Panc1 (cell line): ENCODE data around the gene CACNA1C. TPM values are rescaled to one million over a fixed set of nuclear protein-coding genes. Genes with fewer than 3 reads are reported as not detected.

Source experiments
- ATAC-seq: fragments of 200-7000 bp; cut with Tn5 transposase; 2 replicates; pipeline ENCODE4 v1.9.1; 2020; ENCODE audit warnings: mild to moderate bottlenecking, moderate library complexity
- BruUV-seq: library from RNA; stranded (reverse); fragments of 400-500 nt; replicated peaks from 2 replicates; lab custom pipeline; 2021; lab: Mats Ljungman, UMichigan
- CTCF ChIA-PET: fragments of 300-600 bp; sonication (Branson Sonifier 250); formaldehyde crosslinking; loops from one replicate; lab custom pipeline; 2022; ENCODE audit warnings: antibody characterized with exemption; lab: Charles Lee
- POLR2A ChIA-PET: fragments of 300-600 bp; sonication (Branson Sonifier 250); formaldehyde crosslinking; loops from one replicate; lab custom pipeline; 2022; ENCODE audit warnings: antibody characterized with exemption; lab: Charles Lee
- DNase-seq: peaks from one replicate; pipeline ENCODE4 v3.0.0-alpha.2; 2010; ENCODE audit warnings: low read depth, low spot score
- H3K27ac ChIP-seq: 2 replicates; pipeline ENCODE4 v1.5.1; 2011; ENCODE audit warnings: mild to moderate bottlenecking, low read length, inconsistent platforms
- H3K27me3 ChIP-seq: fragments of 200-500 bp; sonication (Bioruptor generic); 2 replicates; pipeline ENCODE4 v1.6.0; 2014; ENCODE audit warnings: low read length, inconsistent platforms; ENCODE audit not compliant: control insufficient read depth, insufficient read depth
- H3K36me3 ChIP-seq: fragments of 200-500 bp; sonication (Bioruptor generic); 2 replicates; pipeline ENCODE4 v1.5.1; 2014; ENCODE audit warnings: inconsistent platforms, mild to moderate bottlenecking, low read length, moderate library complexity; ENCODE audit not compliant: control insufficient read depth, insufficient read depth
- H3K4me1 ChIP-seq: 2 replicates; pipeline ENCODE4 v1.5.1; 2011; ENCODE audit warnings: inconsistent platforms, mild to moderate bottlenecking, low read length, moderate library complexity; ENCODE audit not compliant: control insufficient read depth, insufficient read depth
- H3K4me3 ChIP-seq, 2 experiments: 2 replicates each; pipeline ENCODE4 v1.5.1; 2011 to 2012; ENCODE audit warnings: low read depth in 2 of 2, low read length in 2 of 2, mild to moderate bottlenecking in 2 of 2, inconsistent platforms in 1 of 2, moderate library complexity in 1 of 2
- H3K9me3 ChIP-seq: fragments of 200-500 bp; sonication (Bioruptor generic); 2 replicates; pipeline ENCODE4 v1.5.1; 2014; ENCODE audit warnings: low read depth, mild to moderate bottlenecking, inconsistent platforms, low read length, moderate library complexity; ENCODE audit not compliant: control insufficient read depth, insufficient read depth
- POLR2AphosphoS5 ChIP-seq: IDR thresholded peaks from 2 replicates; pipeline ENCODE4 v1.6.1; 2012; ENCODE audit warnings: mild to moderate bottlenecking, low read depth, low read length, moderate library complexity
- REST ChIP-seq, 2 experiments: IDR thresholded peaks; 2 replicates each; pipeline ENCODE4 v1.6.1; 2011 to 2012; ENCODE audit warnings: low read depth in 2 of 2, control low read depth in 1 of 2, low read length in 1 of 2, mild to moderate bottlenecking in 1 of 2, moderate library complexity in 1 of 2; ENCODE audit not compliant: insufficient read depth in 1 of 2
- SIN3A ChIP-seq: IDR thresholded peaks from 2 replicates; pipeline ENCODE4 v1.6.1; 2012; ENCODE audit warnings: low read depth, mild to moderate bottlenecking, low read length, moderate library complexity, borderline replicate concordance; ENCODE audit not compliant: insufficient read depth
- TCF7L2 ChIP-seq: IDR thresholded peaks from 2 replicates; pipeline ENCODE4 v1.6.1; 2011; ENCODE audit warnings: mild to moderate bottlenecking, low read depth, low read length, inconsistent platforms
- in situ Hi-C: cut with HindIII; loops from 2 replicates; pipeline ENCODE4 v1.10.0; 2016; ENCODE audit warnings: low sequenced_read_pairs, low pct_unique_long_range_greater_than_20kb
- intact Hi-C: fragments of 100-400 bp; cut with micrococcal nuclease; formaldehyde crosslinking; loops from one replicate; pipeline ENCODE4 v1.10.0; 2022; ENCODE audit not compliant: unreplicated experiment
- total RNA-seq: library from RNA; stranded (reverse); gene quantifications from one replicate; pipeline ENCODE4 v1.2.1, GENCODE V29; 2021; ENCODE audit not compliant: unreplicated experiment
- TF ChIP-seq, protein P1 (sequence below): fragments of 450-650 bp; IDR thresholded peaks from 2 replicates; pipeline ENCODE4 v1.5.1; 2017; ENCODE audit warnings: mild to moderate bottlenecking

CACNA1C gene
- total RNA-seq, 1 experiment from 2014 or later = 0.03 TPM

GRCh38 chr12:2286461-2287131, 233.8 kb downstream of the CACNA1C start:
- Histone ChIP-seq H3K36me3 (no peaks in the 10 kb centered on the region), H3K4me3 (no peak overlapping the region), H3K27me3 (peaks cover under 1% of the 10 kb centered on the region; the same call in 1 of the 2 replicates), H3K9me3 (no peaks in the 10 kb centered on the region), H3K27ac (no peak overlapping the region), H3K4me1 (no peaks in the 10 kb centered on the region)
- no peak for ATAC-seq
- CTCF ChIA-PET = no interaction called here
- TF ChIP-seq TCF7L2 = no peak
- TF ChIP-seq SIN3A = no peak
- no peak for TF ChIP-seq POLR2AphosphoS5
- TF ChIP-seq REST (IDR thresholded peaks at IDR 0.05; ENCODE audit: insufficient read depth in 1 of 2, low read depth in 2 of 2, low read length in 1 of 2) = no peak
- TF ChIP-seq, protein P1, sequence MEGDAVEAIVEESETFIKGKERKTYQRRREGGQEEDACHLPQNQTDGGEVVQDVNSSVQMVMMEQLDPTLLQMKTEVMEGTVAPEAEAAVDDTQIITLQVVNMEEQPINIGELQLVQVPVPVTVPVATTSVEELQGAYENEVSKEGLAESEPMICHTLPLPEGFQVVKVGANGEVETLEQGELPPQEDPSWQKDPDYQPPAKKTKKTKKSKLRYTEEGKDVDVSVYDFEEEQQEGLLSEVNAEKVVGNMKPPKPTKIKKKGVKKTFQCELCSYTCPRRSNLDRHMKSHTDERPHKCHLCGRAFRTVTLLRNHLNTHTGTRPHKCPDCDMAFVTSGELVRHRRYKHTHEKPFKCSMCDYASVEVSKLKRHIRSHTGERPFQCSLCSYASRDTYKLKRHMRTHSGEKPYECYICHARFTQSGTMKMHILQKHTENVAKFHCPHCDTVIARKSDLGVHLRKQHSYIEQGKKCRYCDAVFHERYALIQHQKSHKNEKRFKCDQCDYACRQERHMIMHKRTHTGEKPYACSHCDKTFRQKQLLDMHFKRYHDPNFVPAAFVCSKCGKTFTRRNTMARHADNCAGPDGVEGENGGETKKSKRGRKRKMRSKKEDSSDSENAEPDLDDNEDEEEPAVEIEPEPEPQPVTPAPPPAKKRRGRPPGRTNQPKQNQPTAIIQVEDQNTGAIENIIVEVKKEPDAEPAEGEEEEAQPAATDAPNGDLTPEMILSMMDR = no peak
- POLR2A ChIA-PET = no interaction called here
- intact Hi-C loops = loop anchor here (5.0 kb wide), 1 partner anchor 229 kb away; no protein-coding TSS in a partner anchor
- BruUV-seq = no TSS peak
- DNase-seq = no peak
- in situ Hi-C loops = no loop called here

GRCh38 chr12:2287151-2287550, 234.4 kb downstream of the CACNA1C start:
- H3K27ac ChIP-seq = no peak overlapping the region
- POLR2A ChIA-PET = interaction anchor here (0.7 kb wide), 1 partner anchor 54 kb away, joined by 6 read pairs; no protein-coding TSS in a partner anchor
- no peak overlapping the region for H3K4me3 ChIP-seq
- ATAC-seq = no peak
- H3K36me3 ChIP-seq = no peaks in the 10 kb centered on the region
- no peaks in the 10 kb centered on the region; the same call in 1 of the 2 replicates for H3K27me3 ChIP-seq
- in situ Hi-C loops = no loop called here
- TF ChIP-seq TCF7L2 = no peak
- no peak for TF ChIP-seq POLR2AphosphoS5
- TF ChIP-seq SIN3A = no peak
- TF ChIP-seq REST (IDR thresholded peaks at IDR 0.05; ENCODE audit: insufficient read depth in 1 of 2, low read depth in 2 of 2, low read length in 1 of 2) = no peak
- TF ChIP-seq, protein P1 = no peak
- CTCF ChIA-PET = no interaction called here
- BruUV-seq = no TSS peak
- no peaks in the 10 kb centered on the region for H3K4me1 ChIP-seq
- DNase-seq = no peak
- no peaks in the 10 kb centered on the region for H3K9me3 ChIP-seq
- intact Hi-C loops = loop anchor here (5.0 kb wide), 1 partner anchor 230 kb away; no protein-coding TSS in a partner anchor
